ENCODE results near the gene C16orf89.
"Not testable (repeated sequence)": the region's sequence is repeated elsewhere in the genome, so short reads cannot be mapped to it uniquely, and the experiment has no call there.

DNA sequence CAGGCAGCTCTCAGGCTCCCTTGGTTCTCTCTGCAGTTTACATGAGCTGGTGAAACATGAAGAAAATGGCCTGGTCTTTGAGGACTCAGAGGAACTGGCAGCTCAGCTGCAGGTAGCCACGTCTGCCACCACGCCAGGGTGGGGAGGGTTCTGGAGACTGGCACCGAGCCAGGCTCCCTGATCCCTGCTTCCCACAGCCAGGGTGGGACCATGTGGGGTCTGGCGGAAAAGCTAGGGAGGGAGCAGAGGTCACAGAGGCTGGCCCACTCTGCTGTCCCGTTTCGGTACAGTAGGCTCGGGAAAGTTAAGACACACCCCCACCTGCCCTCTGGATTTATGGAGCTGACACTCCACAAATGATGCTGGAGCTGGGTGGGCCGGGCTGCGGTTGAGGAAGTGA lies 17.9 kb upstream of the C16orf89 start:
- TF ChIP-seq, protein P1, sequence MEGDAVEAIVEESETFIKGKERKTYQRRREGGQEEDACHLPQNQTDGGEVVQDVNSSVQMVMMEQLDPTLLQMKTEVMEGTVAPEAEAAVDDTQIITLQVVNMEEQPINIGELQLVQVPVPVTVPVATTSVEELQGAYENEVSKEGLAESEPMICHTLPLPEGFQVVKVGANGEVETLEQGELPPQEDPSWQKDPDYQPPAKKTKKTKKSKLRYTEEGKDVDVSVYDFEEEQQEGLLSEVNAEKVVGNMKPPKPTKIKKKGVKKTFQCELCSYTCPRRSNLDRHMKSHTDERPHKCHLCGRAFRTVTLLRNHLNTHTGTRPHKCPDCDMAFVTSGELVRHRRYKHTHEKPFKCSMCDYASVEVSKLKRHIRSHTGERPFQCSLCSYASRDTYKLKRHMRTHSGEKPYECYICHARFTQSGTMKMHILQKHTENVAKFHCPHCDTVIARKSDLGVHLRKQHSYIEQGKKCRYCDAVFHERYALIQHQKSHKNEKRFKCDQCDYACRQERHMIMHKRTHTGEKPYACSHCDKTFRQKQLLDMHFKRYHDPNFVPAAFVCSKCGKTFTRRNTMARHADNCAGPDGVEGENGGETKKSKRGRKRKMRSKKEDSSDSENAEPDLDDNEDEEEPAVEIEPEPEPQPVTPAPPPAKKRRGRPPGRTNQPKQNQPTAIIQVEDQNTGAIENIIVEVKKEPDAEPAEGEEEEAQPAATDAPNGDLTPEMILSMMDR (conservative IDR thresholded peaks at IDR 0.05; ENCODE audit: low read depth, low read length) = not testable (repeated sequence)
- TF ChIP-seq EZH2 (IDR thresholded peaks at IDR 0.05; ENCODE audit: borderline replicate concordance, low read depth, low read length, poor library complexity, severe bottlenecking) = not testable (repeated sequence)

All from A673 (cell line).